ENCODE measurements around the gene DCTN1.

GRCh38 chr2:74366036-74366435 is 14.1 kb downstream of the DCTN1 start:
- TF ChIP-seq CTCF (IDR thresholded peaks at IDR 0.05; ENCODE audit: low read depth, low read length, poor library complexity, severe bottlenecking), result no peak
- TF ChIP-seq EZH2phosphoT487 (IDR thresholded peaks at IDR 0.05; ENCODE audit: borderline replicate concordance, low read length), result no peak
